ENCODE measurements around the gene RBBP8NL.
A peak's percentile ranks its signal among the peaks of the same experiment; 100 is the strongest.

The RBBP8NL gene, protein sequence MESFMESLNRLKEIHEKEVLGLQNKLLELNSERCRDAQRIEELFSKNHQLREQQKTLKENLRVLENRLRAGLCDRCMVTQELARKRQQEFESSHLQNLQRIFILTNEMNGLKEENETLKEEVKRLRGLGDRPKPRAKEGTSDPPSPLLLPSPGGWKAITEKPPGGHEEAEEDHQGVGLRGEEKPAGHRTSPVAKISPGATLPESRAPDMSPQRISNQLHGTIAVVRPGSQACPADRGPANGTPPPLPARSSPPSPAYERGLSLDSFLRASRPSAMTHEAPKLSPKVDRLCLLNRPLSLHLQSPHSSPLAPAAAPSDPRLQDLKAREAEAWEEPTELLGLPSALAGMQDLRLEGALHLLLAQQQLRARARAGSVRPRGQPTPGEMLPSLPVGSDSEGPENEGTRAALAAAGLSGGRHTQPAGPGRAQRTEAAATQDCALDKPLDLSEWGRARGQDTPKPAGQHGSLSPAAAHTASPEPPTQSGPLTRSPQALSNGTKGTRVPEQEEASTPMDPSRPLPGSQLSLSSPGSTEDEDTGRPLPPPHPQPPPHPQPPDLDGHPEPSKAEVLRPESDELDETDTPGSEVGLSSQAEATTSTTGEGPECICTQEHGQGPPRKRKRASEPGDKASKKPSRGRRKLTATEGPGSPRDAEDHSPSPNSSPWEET

DNA sequence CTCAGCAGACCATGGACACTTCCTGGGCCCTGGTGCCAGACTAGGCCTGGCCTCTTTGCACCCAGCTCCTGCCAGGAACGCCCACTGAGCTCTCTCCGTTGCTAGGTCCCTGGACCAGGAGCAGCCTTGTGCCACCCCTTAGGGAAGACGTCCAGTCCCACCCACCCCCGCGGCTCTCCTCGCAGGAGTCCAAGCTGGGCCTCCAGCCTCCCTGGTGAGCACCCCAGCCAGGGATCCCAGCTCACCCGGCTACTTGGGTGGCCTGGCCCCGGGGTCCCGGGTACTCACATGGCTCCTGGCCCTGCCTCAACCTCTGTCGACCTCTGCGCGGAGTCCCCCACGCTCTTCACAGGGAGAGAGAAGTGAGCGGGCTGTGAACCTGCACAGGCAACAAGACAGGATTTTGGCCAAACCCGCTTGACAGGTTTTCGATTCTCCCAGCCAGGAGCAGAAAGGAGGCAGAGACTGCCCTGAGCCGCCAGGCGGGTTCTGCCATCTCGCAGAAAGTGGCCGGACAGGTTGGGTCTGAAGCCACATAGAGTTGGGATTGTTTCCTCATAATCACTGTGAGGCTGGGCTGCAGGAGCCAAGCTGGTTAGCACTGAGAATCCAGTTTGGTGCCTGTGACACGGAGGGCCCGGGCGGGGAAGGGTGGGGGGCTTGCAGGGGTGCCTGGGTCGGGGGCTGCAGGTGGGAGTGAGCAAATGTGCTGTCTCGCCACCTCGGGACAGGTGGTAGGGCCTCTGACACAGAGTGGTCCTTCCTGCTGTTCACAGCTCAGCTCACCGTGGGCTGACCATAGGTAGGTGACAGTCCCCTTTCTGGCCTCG, at the start of gene RBBP8NL:
TSS of gene RBBP8NL (minus strand) at position 368 of the 830 bp plus-strand sequence. CDS start 7,892 bp downstream, outside the sequence.
- no peak within 1 kb of the TSS for H3K4me3 ChIP-seq (ENCODE audit: low read depth, low read length)

DNA sequence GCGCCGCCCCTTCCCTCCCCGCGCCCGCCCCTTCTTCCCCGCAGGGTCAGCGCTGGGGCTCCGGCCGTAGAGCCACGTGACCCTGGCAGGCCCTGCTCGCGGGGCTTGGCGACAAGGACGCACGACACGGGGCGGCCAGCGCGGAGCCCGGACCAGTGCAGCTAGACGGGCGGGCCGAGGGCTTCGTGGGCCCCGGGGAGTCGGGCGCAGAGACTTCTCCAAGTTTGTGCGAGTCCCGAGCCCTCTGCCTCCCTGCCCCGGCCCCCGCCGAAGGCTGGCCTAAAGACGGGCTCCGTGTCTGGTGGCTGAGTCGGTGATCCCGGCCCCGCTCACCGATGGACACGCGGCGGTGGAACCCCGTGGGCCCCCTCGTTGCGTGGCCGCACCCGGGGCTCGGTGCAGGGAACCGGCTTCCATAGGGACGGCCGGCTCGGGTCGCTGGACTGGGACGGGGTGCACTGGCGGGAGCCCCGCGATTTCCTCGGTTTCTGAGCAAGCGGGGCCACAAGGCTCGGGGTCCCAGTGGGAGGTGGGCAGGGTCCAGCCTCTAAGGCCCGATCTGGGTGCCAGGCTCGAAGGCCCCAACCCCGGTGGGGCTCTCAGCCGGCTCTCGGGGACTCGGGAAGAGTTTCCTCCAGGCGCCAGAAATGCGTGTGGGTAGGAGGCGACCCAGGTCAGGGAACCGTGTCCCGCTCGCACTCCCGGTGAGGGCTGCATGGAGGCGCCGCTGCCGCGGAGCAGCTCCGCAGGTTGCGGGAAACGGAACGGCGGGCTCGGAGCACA, 48.9 kb upstream of the RBBP8NL start:
- H3K9ac ChIP-seq (ENCODE audit: low read depth, low read length), result no peak overlapping the region
- H3K9me3 ChIP-seq (ENCODE audit: control insufficient read depth, insufficient read depth, low read length), result no peaks in the 10 kb centered on the region
- no peaks in the 10 kb centered on the region for H3K36me3 ChIP-seq (ENCODE audit: control insufficient read depth, insufficient read depth, low read length)
- H3K27me3 ChIP-seq (ENCODE audit: control insufficient read depth, insufficient read depth, low read length), result peaks cover 50% of the 10 kb centered on the region
- peaks cover 2% of the 10 kb centered on the region for H3K4me1 ChIP-seq (ENCODE audit: control insufficient read depth, insufficient read depth, low read length)
- peak overlapping the region; percentile 45 for H3K4me3 ChIP-seq (ENCODE audit: low read depth, low read length)

More for the DNA sequence above, at the start of gene RBBP8NL:
- H3K9ac ChIP-seq (ENCODE audit: low read depth, low read length), result no peak within 1 kb of the TSS
- no peaks in the 10 kb centered on the region for H3K27me3 ChIP-seq (ENCODE audit: control insufficient read depth, insufficient read depth, low read length)
- peaks cover 6% of the 10 kb centered on the region for H3K4me1 ChIP-seq (ENCODE audit: control insufficient read depth, insufficient read depth, low read length)
- H3K9me3 ChIP-seq (ENCODE audit: control insufficient read depth, insufficient read depth, low read length), result no peaks in the 10 kb centered on the region
- no peaks in the 10 kb centered on the region for H3K36me3 ChIP-seq (ENCODE audit: control insufficient read depth, insufficient read depth, low read length)

DNA sequence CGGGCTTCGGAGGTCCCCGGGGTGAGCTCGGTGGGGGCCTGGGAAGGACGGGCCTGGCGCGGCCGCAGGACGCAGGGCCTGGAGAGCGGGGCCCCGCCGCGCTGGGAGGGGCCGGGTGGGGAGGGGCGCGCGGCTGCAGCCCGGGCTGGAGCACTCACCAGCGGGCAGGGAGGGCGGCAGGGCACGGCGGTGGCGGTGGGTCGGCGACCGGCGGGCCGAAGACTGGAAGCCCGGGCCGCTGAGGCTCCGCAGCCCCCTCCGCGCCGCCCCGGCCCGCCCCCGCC, 48.4 kb upstream of the RBBP8NL start, which contains the start of gene GATA5:
TSS of gene GATA5 (minus strand) at position 224 of the 284 bp plus-strand sequence. CDS start 474 bp downstream, outside the sequence.
- H3K9me3 ChIP-seq (ENCODE audit: control insufficient read depth, insufficient read depth, low read length), result no peaks in the 10 kb centered on the region
- peak within 1 kb of the TSS; percentile 50 for H3K4me3 ChIP-seq (ENCODE audit: low read depth, low read length)
- peaks cover 2% of the 10 kb centered on the region for H3K4me1 ChIP-seq (ENCODE audit: control insufficient read depth, insufficient read depth, low read length)
- H3K36me3 ChIP-seq (ENCODE audit: control insufficient read depth, insufficient read depth, low read length), result no peaks in the 10 kb centered on the region
- peaks cover 50% of the 10 kb centered on the region for H3K27me3 ChIP-seq (ENCODE audit: control insufficient read depth, insufficient read depth, low read length)
- no peak within 1 kb of the TSS for H3K9ac ChIP-seq (ENCODE audit: low read depth, low read length)

DNA sequence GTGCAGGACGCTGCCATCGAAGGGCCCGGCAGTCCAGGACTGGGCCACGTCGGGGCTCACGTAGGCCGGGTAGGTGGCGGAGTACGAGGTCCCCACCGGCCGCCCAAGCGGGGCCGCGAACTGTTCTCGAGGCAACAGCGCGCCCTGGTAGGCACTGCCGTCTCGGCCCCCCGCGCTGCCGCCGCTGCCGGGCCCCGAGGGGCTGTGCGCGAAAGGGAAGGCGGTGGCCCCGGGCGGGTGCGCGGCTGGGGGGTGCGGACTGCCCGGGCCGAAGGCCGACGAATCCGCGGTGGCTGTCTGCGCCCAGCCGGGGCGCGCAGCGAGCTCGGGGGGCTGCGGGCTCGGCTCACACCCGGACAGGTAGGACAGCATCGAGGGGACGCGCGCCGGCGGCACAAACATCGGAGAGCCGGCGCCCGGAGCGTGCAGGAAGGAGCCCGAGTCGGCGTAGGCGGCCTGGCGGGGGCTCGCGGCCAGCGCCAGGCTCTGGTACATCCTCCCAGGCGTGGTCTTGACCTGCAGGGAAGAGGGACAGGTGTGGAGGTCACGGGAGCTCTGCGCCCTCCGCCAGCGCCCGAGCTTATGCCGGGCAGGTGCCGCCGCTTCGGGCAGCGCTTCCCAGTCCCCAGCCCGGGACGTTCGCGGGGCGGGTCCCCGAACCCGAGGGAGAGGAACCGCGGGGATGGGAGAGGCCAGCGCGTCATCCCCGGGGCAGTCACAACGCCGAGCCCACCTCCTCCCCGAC, 47.9 kb upstream of the RBBP8NL start:
- peaks cover 2% of the 10 kb centered on the region for H3K4me1 ChIP-seq (ENCODE audit: control insufficient read depth, insufficient read depth, low read length)
- H3K4me3 ChIP-seq (ENCODE audit: low read depth, low read length), result peak overlapping the region; percentile 50
- H3K27me3 ChIP-seq (ENCODE audit: control insufficient read depth, insufficient read depth, low read length), result peaks cover 50% of the 10 kb centered on the region
- H3K9ac ChIP-seq (ENCODE audit: low read depth, low read length), result no peak overlapping the region
- H3K9me3 ChIP-seq (ENCODE audit: control insufficient read depth, insufficient read depth, low read length), result no peaks in the 10 kb centered on the region
- H3K36me3 ChIP-seq (ENCODE audit: control insufficient read depth, insufficient read depth, low read length), result no peaks in the 10 kb centered on the region

DNA sequence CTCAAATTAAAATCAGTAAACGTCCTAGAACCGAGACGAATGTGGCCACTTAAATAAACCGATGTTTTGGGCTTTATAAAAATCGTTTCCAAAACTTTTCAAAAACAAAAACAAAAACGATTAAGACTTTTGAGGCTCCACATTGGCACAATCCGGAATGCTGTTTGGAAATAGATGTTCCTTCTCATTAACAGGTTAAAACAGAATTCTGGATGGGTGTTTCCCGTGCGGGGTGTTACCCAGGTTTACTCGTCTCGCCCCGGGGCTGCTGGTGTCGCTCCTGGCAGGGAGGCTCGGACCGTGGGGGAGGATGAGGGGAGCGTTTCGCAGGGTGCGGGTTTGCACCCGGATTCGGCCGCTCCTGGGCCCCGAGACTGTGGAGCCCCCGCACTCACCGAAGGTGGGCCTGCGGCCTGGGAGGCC, 47.3 kb upstream of the RBBP8NL start:
- H3K4me1 ChIP-seq (ENCODE audit: control insufficient read depth, insufficient read depth, low read length), result peaks cover 2% of the 10 kb centered on the region
- no peaks in the 10 kb centered on the region for H3K36me3 ChIP-seq (ENCODE audit: control insufficient read depth, insufficient read depth, low read length)
- H3K27me3 ChIP-seq (ENCODE audit: control insufficient read depth, insufficient read depth, low read length), result peaks cover 49% of the 10 kb centered on the region
- H3K4me3 ChIP-seq (ENCODE audit: low read depth, low read length), result peak overlapping the region; percentile 50
- no peaks in the 10 kb centered on the region for H3K9me3 ChIP-seq (ENCODE audit: control insufficient read depth, insufficient read depth, low read length)
- H3K9ac ChIP-seq (ENCODE audit: low read depth, low read length), result no peak overlapping the region

DNA sequence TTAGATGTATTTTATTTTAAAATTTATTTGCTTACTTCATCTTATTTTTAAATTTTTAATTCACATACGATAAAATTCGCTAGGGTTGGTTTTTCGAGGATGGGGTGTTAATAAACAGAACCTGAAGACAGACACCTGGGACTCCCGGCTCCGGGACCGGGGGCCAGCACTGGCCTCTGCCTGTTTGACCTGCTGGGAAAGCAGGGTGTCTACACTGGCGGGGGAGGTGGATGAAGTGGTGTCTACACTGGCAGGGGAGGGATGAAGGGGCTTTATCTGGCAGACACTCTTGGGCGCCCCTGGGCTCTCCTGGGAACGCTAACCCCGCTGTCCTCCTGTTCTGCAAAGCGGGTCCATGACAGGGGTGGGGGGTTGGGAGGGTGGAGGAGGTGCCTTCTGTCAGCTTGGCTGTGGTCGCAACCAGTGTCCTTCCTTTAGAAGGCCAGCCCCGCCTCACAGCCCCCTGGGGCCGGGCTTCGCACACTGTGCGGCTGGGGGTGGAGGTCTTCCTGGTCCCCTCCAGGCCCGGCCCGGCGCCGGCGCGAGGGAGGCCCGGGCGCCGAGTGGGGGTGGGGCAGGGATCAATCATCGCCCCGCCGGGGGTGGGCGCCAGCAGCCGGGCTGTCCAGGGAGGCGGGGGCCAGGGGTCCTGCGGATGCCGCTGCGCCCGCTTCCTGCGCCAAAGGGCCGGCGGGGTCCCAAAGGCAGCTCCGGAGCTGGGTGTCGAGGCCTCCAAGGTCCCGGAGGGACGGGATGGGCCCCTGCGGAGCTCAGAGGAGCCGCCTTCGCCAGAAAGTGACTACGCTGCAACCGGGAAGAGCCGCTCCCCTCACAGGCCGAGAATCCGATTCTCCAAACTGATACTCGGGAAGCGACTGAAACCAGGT, 46.6 kb upstream of the RBBP8NL start:
- Histone ChIP-seq H3K4me1 (ENCODE audit: control insufficient read depth, insufficient read depth, low read length) (peaks cover 2% of the 10 kb centered on the region), H3K9me3 (ENCODE audit: control insufficient read depth, insufficient read depth, low read length) (no peaks in the 10 kb centered on the region), H3K27me3 (ENCODE audit: control insufficient read depth, insufficient read depth, low read length) (peaks cover 43% of the 10 kb centered on the region), H3K36me3 (ENCODE audit: control insufficient read depth, insufficient read depth, low read length) (no peaks in the 10 kb centered on the region), H3K4me3 (ENCODE audit: low read depth, low read length) (peak overlapping the region; percentile 50), H3K9ac (ENCODE audit: low read depth, low read length) (no peak overlapping the region)

DNA sequence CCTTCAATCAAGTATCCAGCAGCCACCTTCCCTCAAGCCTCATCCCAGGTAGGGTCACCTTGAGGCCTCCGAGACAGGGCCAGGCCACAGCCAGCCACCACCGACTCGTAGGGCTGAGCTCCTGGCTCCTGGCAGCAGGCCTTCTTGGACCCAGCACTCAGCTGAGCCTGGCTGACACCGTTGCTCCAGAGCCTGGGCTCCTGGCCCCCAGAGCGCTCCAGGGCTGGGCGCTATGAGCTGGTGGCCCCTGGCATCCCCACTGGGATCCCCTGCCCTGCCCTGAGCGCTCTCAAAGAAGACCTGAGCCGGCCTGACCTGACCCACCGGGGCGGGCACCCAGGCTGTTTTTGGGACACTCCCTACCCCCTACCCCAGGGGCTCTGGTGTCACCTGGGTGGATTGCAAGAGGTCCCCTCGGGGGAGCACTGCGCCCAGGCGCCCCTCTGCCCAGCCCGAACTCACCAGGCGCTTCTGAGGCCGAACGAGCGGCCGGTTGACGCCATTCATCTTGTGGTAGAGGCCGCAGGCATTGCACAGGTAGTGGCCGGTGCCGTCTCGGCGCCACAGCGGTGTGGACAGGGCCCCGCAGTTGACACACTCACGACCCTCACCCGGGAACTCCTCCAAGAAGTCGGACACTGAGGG, 45.7 kb upstream of the RBBP8NL start:
- Histone ChIP-seq H3K27me3 (ENCODE audit: control insufficient read depth, insufficient read depth, low read length) (peaks cover 34% of the 10 kb centered on the region), H3K4me1 (ENCODE audit: control insufficient read depth, insufficient read depth, low read length) (peaks cover 2% of the 10 kb centered on the region), H3K9me3 (ENCODE audit: control insufficient read depth, insufficient read depth, low read length) (no peaks in the 10 kb centered on the region), H3K9ac (ENCODE audit: low read depth, low read length) (no peak overlapping the region), H3K36me3 (ENCODE audit: control insufficient read depth, insufficient read depth, low read length) (no peaks in the 10 kb centered on the region), H3K4me3 (ENCODE audit: low read depth, low read length) (no peak overlapping the region)

DNA sequence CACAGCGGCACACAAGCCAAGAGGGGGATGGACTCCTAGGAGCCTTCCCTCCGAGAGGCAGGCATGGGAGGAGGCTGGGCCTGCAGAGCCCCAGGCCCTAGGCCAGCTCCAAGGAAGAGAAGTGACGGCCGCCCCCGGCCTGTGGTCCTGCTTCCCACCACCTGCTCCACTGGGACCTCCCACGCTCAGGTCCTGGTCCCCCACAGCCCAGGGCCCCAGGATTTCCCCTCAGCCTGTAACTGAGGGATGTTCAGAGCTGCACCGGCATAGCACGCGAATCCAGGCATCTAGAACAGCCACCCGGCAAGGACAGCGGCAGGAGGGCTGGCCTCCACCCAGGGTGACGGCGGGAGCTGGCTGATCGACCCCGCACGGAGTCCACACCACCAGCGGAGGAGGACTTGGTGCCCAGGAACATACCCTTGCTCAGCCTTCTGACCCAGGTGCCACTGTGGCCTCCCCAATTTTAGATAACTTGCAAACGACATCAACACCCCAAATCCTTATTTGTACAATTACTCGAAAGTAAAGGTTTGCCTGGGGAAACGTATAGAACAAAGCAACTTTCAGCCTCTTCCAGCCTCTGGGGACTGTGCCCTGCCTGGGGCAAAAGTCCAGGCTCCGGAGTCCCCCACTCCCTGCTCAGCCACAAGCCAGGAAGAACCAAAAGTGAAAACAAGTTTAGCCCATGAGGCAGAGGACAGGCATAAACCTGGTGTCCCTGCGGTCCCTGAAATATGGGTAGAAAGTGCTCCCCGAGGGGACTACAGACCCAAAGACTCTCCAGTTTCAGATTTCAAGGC, 45.0 kb upstream of the RBBP8NL start:
- H3K4me1 ChIP-seq (ENCODE audit: control insufficient read depth, insufficient read depth, low read length), result peaks cover 2% of the 10 kb centered on the region
- H3K4me3 ChIP-seq (ENCODE audit: low read depth, low read length), result no peak overlapping the region
- no peak overlapping the region for H3K9ac ChIP-seq (ENCODE audit: low read depth, low read length)
- peaks cover 27% of the 10 kb centered on the region for H3K27me3 ChIP-seq (ENCODE audit: control insufficient read depth, insufficient read depth, low read length)
- H3K36me3 ChIP-seq (ENCODE audit: control insufficient read depth, insufficient read depth, low read length), result no peaks in the 10 kb centered on the region
- no peaks in the 10 kb centered on the region for H3K9me3 ChIP-seq (ENCODE audit: control insufficient read depth, insufficient read depth, low read length)

DNA sequence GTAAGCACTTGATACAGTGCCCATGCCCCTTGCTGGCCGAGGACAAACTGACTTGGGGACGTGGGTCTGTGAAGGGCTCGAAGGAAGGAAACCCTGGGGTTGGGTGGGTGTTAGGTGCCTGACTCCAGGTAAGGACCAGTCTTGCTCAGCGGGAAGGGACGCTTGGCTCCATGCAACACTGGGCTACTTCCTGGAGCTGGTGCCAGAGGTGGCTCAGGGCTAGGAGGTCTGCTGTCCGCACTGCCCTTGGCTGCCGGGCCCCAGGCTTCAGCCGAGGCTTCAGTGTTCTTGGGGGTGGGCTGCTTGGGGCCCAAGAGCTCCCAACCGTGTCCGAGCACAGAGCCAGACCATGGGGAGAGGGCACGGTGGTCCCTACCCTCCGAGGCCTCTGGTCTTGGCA, 43.1 kb upstream of the RBBP8NL start:
- Histone ChIP-seq H3K4me1 (ENCODE audit: control insufficient read depth, insufficient read depth, low read length) (peaks cover 2% of the 10 kb centered on the region), H3K36me3 (ENCODE audit: control insufficient read depth, insufficient read depth, low read length) (no peaks in the 10 kb centered on the region), H3K9me3 (ENCODE audit: control insufficient read depth, insufficient read depth, low read length) (no peaks in the 10 kb centered on the region), H3K9ac (ENCODE audit: low read depth, low read length) (no peak overlapping the region), H3K4me3 (ENCODE audit: low read depth, low read length) (no peak overlapping the region), H3K27me3 (ENCODE audit: control insufficient read depth, insufficient read depth, low read length) (peaks cover 18% of the 10 kb centered on the region)
